DND-41 (cell line): ENCODE data around the gene ACAT2.
"Not testable (repeated sequence)": the region's sequence is repeated elsewhere in the genome, so short reads cannot be mapped to it uniquely, and the experiment has no call there.

Experiments used
- ATAC-seq: fragments of 200-7000 bp; cut with Tn5 transposase; 3 replicates; pipeline ENCODE4 v1.9.1; 2021; ENCODE audit warnings: low read depth; ENCODE audit not compliant: insufficient read depth
- DNase-seq: peaks from one replicate; pipeline ENCODE4 v3.0.0-alpha.2; 2020
- H2AFZ ChIP-seq: 2 replicates; pipeline ENCODE4 v1.6.0; 2012; ENCODE audit warnings: low read depth, low read length
- H3K27ac ChIP-seq: 2 replicates; pipeline ENCODE4 v1.5.1; 2012; ENCODE audit warnings: low read length, inconsistent platforms
- H3K27me3 ChIP-seq: fragments of 200-600 bp; sonication (generic); 2 replicates; pipeline ENCODE4 v1.6.0; 2012; ENCODE audit warnings: low read length, mild to moderate bottlenecking, inconsistent platforms; ENCODE audit not compliant: insufficient read depth, poor library complexity
- H3K36me3 ChIP-seq: 2 replicates; pipeline ENCODE4 v1.5.1; 2012; ENCODE audit warnings: low read length, inconsistent platforms; ENCODE audit not compliant: insufficient read depth
- H3K4me1 ChIP-seq: 2 replicates; pipeline ENCODE4 v1.5.1; 2012; ENCODE audit warnings: mild to moderate bottlenecking, low read length; ENCODE audit not compliant: insufficient read depth
- H3K4me2 ChIP-seq: 2 replicates; pipeline ENCODE4 v1.6.0; 2012; ENCODE audit warnings: mild to moderate bottlenecking, moderate library complexity, low read length, inconsistent platforms; ENCODE audit not compliant: insufficient read depth
- H3K4me3 ChIP-seq, 2 experiments: fragments of 200-600 bp in 1 of 2; shearing (Covaris generic) in 1 of 2; 2 replicates each; pipeline ENCODE4 v1.5.1; 2012 to 2016; ENCODE audit warnings: inconsistent platforms in 2 of 2, low read length in 2 of 2, mild to moderate bottlenecking in 2 of 2, low read depth in 1 of 2, moderate library complexity in 1 of 2
- H3K79me2 ChIP-seq: 2 replicates; pipeline ENCODE4 v1.6.0; 2012; ENCODE audit warnings: low read length, inconsistent platforms; ENCODE audit not compliant: insufficient read depth
- H3K9ac ChIP-seq: 2 replicates; pipeline ENCODE4 v1.6.0; 2012; ENCODE audit warnings: low read depth, mild to moderate bottlenecking, inconsistent platforms, low read length, moderate library complexity
- H3K9me3 ChIP-seq: 2 replicates; pipeline ENCODE4 v1.5.1; 2012; ENCODE audit warnings: low read length, moderate library complexity, mild to moderate bottlenecking, inconsistent platforms; ENCODE audit not compliant: insufficient read depth, severe bottlenecking
- H4K20me1 ChIP-seq: 2 replicates; pipeline ENCODE4 v1.6.0; 2012; ENCODE audit warnings: low read length; ENCODE audit not compliant: insufficient read depth
- CTCF ChIP-seq: IDR thresholded peaks from 2 replicates; pipeline ENCODE4 v1.5.1; 2012; ENCODE audit warnings: borderline replicate concordance, low read length, moderate library complexity, mild to moderate bottlenecking; ENCODE audit not compliant: poor library complexity, severe bottlenecking; ENCODE audit errors: extremely low read depth
- EZH2 ChIP-seq: IDR thresholded peaks from 3 replicates; pipeline ENCODE4 v1.6.1; 2012; ENCODE audit warnings: borderline replicate concordance, low read depth, mild to moderate bottlenecking, moderate library complexity, low read length, inconsistent platforms; ENCODE audit not compliant: severe bottlenecking

The ACAT2 gene

GRCh38 chr6:159823953-159824352 is 62.1 kb downstream of the ACAT2 start:
- Histone ChIP-seq H3K9ac (no peak overlapping the region), H3K9me3 (no peaks in the 10 kb centered on the region), H2AFZ (no peak overlapping the region), H3K27me3 (no peaks in the 10 kb centered on the region), H3K4me2 (no peak overlapping the region), H3K79me2 (no peaks in the 10 kb centered on the region), H3K4me3 (no peak overlapping the region), H3K27ac (no peak overlapping the region), H4K20me1 (no peaks in the 10 kb centered on the region), H3K4me1 (peaks cover 28% of the 10 kb centered on the region), H3K36me3 (no peaks in the 10 kb centered on the region)
- no peak for ATAC-seq
- no peak for DNase-seq
- no peak for TF ChIP-seq CTCF
- TF ChIP-seq EZH2 = no peak

GRCh38 chr6:159824690-159825089 is 62.8 kb downstream of the ACAT2 start:
- H3K27ac ChIP-seq, H3K27me3 ChIP-seq, DNase-seq, H3K36me3 ChIP-seq, H3K4me2 ChIP-seq, ATAC-seq, H3K79me2 ChIP-seq, H3K9ac ChIP-seq, H3K9me3 ChIP-seq, H3K4me3 ChIP-seq, H2AFZ ChIP-seq, H4K20me1 ChIP-seq: not testable (repeated sequence)
- peaks cover 21% of the 10 kb centered on the region for H3K4me1 ChIP-seq

GRCh38 chr6:159826004-159826403 is 64.2 kb downstream of the ACAT2 start:
- Histone ChIP-seq H3K4me1 (peaks cover 8% of the 10 kb centered on the region), H3K4me2 (no peak overlapping the region)

DNA sequence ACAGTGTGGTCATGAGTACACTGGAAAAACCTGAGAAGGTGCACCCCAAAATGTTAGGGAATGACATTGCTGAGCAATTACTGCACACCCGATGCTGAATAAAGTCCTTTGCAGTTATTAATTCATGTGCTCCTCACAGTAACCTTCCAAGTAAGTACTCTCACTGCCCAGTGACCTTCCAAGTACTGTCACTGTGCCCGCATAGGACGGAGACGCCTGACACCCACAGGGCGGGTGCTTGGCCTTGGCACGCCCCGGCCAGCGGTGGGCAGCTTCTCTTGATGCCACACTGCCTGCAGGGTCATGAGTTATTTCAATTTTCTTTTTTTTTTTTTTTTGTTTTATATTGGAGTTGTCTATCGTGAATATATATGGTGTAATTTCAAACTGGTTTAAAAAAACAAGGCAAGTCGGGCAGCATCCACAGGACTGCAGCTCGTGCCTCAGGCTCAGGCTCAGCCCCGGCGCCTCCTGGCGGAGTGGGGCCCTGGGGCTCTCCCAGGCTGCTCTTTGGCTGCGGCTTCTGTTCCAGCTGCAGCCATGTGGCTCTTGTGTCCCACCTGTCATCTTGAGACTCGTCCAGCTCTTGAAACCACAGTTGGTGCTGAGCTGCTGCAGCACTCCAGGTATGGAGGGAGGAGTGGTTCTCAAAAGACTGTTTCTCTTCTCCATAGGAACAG is 65.3 kb downstream of the ACAT2 start:
- H2AFZ ChIP-seq = no peak overlapping the region
- DNase-seq (no peak), ATAC-seq (no peak)
- no peaks in the 10 kb centered on the region for H4K20me1 ChIP-seq
- H3K4me2 ChIP-seq = no peak overlapping the region
- H3K4me1 ChIP-seq = no peaks in the 10 kb centered on the region
- H3K27me3 ChIP-seq = no peaks in the 10 kb centered on the region
- no peak overlapping the region for H3K4me3 ChIP-seq
- H3K79me2 ChIP-seq = no peaks in the 10 kb centered on the region
- no peak for TF ChIP-seq CTCF
- no peak for TF ChIP-seq EZH2
- no peaks in the 10 kb centered on the region for H3K9me3 ChIP-seq
- H3K36me3 ChIP-seq = no peaks in the 10 kb centered on the region
- no peak overlapping the region for H3K9ac ChIP-seq
- H3K27ac ChIP-seq = no peak overlapping the region

More at GRCh38 chr6:159826004-159826403, 64.2 kb downstream of the ACAT2 start:
- no peak overlapping the region for H3K9ac ChIP-seq
- no peaks in the 10 kb centered on the region for H3K9me3 ChIP-seq
- ATAC-seq (no peak), DNase-seq (no peak)
- H4K20me1 ChIP-seq = no peaks in the 10 kb centered on the region
- H2AFZ ChIP-seq = no peak overlapping the region
- TF ChIP-seq EZH2 (no peak), CTCF (no peak)
- no peaks in the 10 kb centered on the region for H3K79me2 ChIP-seq
- no peak overlapping the region for H3K27ac ChIP-seq
- H3K4me3 ChIP-seq = no peak overlapping the region
- H3K36me3 ChIP-seq = no peaks in the 10 kb centered on the region
- no peaks in the 10 kb centered on the region for H3K27me3 ChIP-seq
